MCF 10A (cell line): Measurements from ENCODE around the gene OSTM1. TPM values are rescaled to one million over a fixed set of nuclear protein-coding genes. Genes with fewer than 3 reads are reported as not detected.

ENCODE experiments used
- BruUV-seq: library from RNA; stranded (reverse); fragments of 400-500 nt; replicated peaks from 2 replicates; lab custom pipeline; 2021; lab: Mats Ljungman, UMichigan
- CTCF ChIA-PET: fragments of 300-600 bp; sonication (Branson Sonifier 250); formaldehyde crosslinking; extraction: SDS; loops from one replicate; lab custom pipeline; 2021; ENCODE audit warnings: antibody characterized with exemption, inconsistent platforms; lab: Yijun Ruan, JAX
- POLR2A ChIA-PET: fragments of 300-600, 350-650 bp; sonication (Branson Sonifier 250); formaldehyde crosslinking; extraction: SDS; loops from one replicate; lab custom pipeline; 2020; ENCODE audit warnings: antibody characterized with exemption, inconsistent platforms; lab: Yijun Ruan, JAX
- DNase-seq: peaks from one replicate; pipeline ENCODE4 v3.0.0-alpha.2; 2018; ENCODE audit not compliant: unreplicated experiment
- H3K27ac Mint-ChIP-seq: one replicate; pipeline ENCODE4 v1.8.0; 2022; ENCODE audit warnings: mild to moderate bottlenecking, low read depth, mixed read lengths; ENCODE audit not compliant: unreplicated experiment
- H3K27me3 Mint-ChIP-seq: one replicate; pipeline ENCODE4 v1.8.0; 2022; ENCODE audit warnings: mixed read lengths; ENCODE audit not compliant: insufficient read depth, unreplicated experiment
- H3K36me3 Mint-ChIP-seq: one replicate; pipeline ENCODE4 v1.8.0; 2022; ENCODE audit warnings: mild to moderate bottlenecking, moderate library complexity, mixed read lengths; ENCODE audit not compliant: insufficient read depth, unreplicated experiment
- H3K4me1 Mint-ChIP-seq: one replicate; pipeline ENCODE4 v1.8.0; 2022; ENCODE audit warnings: mixed read lengths; ENCODE audit not compliant: insufficient read depth, unreplicated experiment
- H3K4me3 Mint-ChIP-seq: one replicate; pipeline ENCODE4 v1.8.0; 2022; ENCODE audit warnings: mild to moderate bottlenecking, moderate library complexity, mixed read lengths; ENCODE audit not compliant: unreplicated experiment
- H3K9me3 Mint-ChIP-seq: one replicate; pipeline ENCODE4 v1.8.0; 2022; ENCODE audit warnings: mixed read lengths; ENCODE audit not compliant: unreplicated experiment
- CTCF ChIP-seq: fragments of 200-600 bp; IDR thresholded peaks from one replicate; pipeline ENCODE4 v1.8.0; 2022; ENCODE audit warnings: antibody characterized with exemption, mild to moderate bottlenecking; ENCODE audit not compliant: unreplicated experiment
- intact Hi-C: fragments of 100-400 bp; cut with micrococcal nuclease; formaldehyde crosslinking; loops from 2 replicates; pipeline ENCODE4 v1.14.1; 2022
- total RNA-seq: library from RNA; stranded (reverse); gene quantifications from 2 replicates; pipeline ENCODE4 v1.2.3, GENCODE V29; 2022

OSTM1 gene
- total RNA-seq, 1 experiment from 2014 or later, result 35.5 TPM

DNA sequence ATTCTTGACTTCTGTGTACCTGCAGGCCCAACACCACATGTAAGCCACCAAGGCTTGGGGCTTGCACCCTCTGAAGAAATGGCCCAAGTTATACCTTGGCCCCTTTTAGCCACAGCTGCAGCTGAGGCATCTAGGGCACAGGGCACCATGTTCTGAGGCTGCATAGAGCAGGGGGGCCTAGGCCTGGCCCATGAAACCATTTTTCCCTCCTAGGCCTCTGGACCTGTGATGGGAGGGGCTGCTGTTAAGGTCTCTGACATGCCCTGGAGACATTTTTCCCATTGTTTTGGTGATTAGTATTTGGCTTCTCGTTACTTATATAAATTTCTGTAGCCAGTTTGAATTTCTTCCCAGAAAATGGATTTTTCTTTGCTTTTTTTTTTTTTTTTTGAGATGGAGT is 66.2 kb downstream of the OSTM1 start:
- BruUV-seq, result no TSS peak
- Mint-ChIP-seq H3K9me3 (no peaks in the 10 kb centered on the region), H3K27ac (no peak overlapping the region), H3K4me1 (peaks cover under 1% of the 10 kb centered on the region), H3K4me3 (no peak overlapping the region), H3K36me3 (no peaks in the 10 kb centered on the region), H3K27me3 (no peaks in the 10 kb centered on the region)
- no peak for DNase-seq
- POLR2A ChIA-PET, result interaction anchor here (0.6 kb wide), 1 partner anchor 359 kb away, joined by 3 read pairs; no protein-coding TSS in a partner anchor
- intact Hi-C loops, result no loop called here
- CTCF ChIA-PET, result no interaction called here
- TF ChIP-seq CTCF, result no peak

DNA sequence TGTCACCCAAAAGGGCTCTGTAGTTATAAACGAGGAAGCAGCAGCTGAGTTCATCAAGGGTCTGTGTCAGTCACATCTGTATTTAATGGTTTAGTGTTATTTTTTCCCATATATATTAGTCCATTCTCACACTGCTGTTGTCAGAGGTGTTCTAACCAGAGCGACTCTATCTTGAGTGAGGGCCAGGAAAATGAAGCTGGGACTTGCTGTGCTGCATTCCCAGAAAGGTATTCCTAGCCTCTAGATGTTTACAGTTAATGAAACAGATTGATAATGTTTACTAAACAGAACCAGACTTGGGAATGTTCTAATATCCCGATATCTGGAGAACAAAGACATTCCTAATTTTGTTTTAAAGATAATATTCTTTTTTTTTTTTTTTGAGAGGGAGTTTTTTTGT is 68.6 kb downstream of the OSTM1 start:
- no peak for DNase-seq
- no peak overlapping the region for H3K4me3 Mint-ChIP-seq
- no TSS peak for BruUV-seq
- no peaks in the 10 kb centered on the region for H3K27me3 Mint-ChIP-seq
- H3K27ac Mint-ChIP-seq, result no peak overlapping the region
- no peak for TF ChIP-seq CTCF
- intact Hi-C loops, result no loop called here
- no peaks in the 10 kb centered on the region for H3K9me3 Mint-ChIP-seq
- POLR2A ChIA-PET, result no interaction called here
- H3K4me1 Mint-ChIP-seq, result peaks cover 16% of the 10 kb centered on the region
- H3K36me3 Mint-ChIP-seq, result no peaks in the 10 kb centered on the region
- CTCF ChIA-PET, result interaction anchor here (0.6 to 1.0 kb wide), 2 partner anchors 17 to 25 kb away, joined by 3 to 4 read pairs; no protein-coding TSS in a partner anchor

- no peaks in the 10 kb centered on the region for H3K27me3 Mint-ChIP-seq
- intact Hi-C loops, result no loop called here
- H3K4me1 Mint-ChIP-seq, result peaks cover 16% of the 10 kb centered on the region
- BruUV-seq, result no TSS peak
- DNase-seq, result no peak
- no peak overlapping the region for H3K27ac Mint-ChIP-seq
- no peaks in the 10 kb centered on the region for H3K9me3 Mint-ChIP-seq
- no peak for TF ChIP-seq CTCF
- POLR2A ChIA-PET, result no interaction called here
- H3K4me3 Mint-ChIP-seq, result no peak overlapping the region
- no peaks in the 10 kb centered on the region for H3K36me3 Mint-ChIP-seq
- CTCF ChIA-PET, result interaction anchor here (0.8 kb wide), 1 partner anchor 25 kb away, joined by 6 read pairs; no protein-coding TSS in a partner anchor
These were observed 69.7 kb downstream of the OSTM1 start for GRCh38 chr6:108004861-108005260.

GRCh38 chr6:108002365-108003221 is 71.9 kb downstream of the OSTM1 start:
- CTCF ChIA-PET, result interaction anchor here (1.3 to 1.7 kb wide), 2 partner anchors 22 to 37 kb away, joined by 4 to 7 read pairs; no protein-coding TSS in a partner anchor
- no peaks in the 10 kb centered on the region for H3K36me3 Mint-ChIP-seq
- POLR2A ChIA-PET, result interaction anchor here (0.5 to 1.2 kb wide), 3 partner anchors 9 to 259 kb away, joined by 3 read pairs; no protein-coding TSS in a partner anchor
- H3K27ac Mint-ChIP-seq, result peak overlapping the region; percentile 68
- intact Hi-C loops, result no loop called here
- H3K27me3 Mint-ChIP-seq, result no peaks in the 10 kb centered on the region
- peak; percentile 54 for DNase-seq
- H3K4me3 Mint-ChIP-seq, result peak overlapping the region; percentile 33
- BruUV-seq, result no TSS peak
- H3K9me3 Mint-ChIP-seq, result no peaks in the 10 kb centered on the region
- TF ChIP-seq CTCF, result no peak
- H3K4me1 Mint-ChIP-seq, result peaks cover 16% of the 10 kb centered on the region
